ENCODE results near the gene TMEM154. TPM values are rescaled to one million over a fixed set of nuclear protein-coding genes. Genes with fewer than 3 reads are reported as not detected.
A peak's percentile ranks its signal among the peaks of the same experiment; 100 is the strongest.
"Not testable (repeated sequence)": the region's sequence is repeated elsewhere in the genome, so short reads cannot be mapped to it uniquely, and the experiment has no call there.

The TMEM154 gene
- total and polyA plus RNA-seq, 11 donors: 0.27 to 8.0 (median 1.6) TPM

- WGBS, 4 donors: 84 to 87% (median 85%) methylated on average over 6 of the region's 6 CpGs
- no peak overlapping the region for H3K27ac ChIP-seq
- intact Hi-C loops (cut with DNase I): no loop called here
- H3K27me3 ChIP-seq: no peaks in the 10 kb centered on the region
- no peaks in the 10 kb centered on the region for H3K9me3 ChIP-seq
- ATAC-seq (no peak), DNase-seq (no peak)
- TF ChIP-seq, protein P1, sequence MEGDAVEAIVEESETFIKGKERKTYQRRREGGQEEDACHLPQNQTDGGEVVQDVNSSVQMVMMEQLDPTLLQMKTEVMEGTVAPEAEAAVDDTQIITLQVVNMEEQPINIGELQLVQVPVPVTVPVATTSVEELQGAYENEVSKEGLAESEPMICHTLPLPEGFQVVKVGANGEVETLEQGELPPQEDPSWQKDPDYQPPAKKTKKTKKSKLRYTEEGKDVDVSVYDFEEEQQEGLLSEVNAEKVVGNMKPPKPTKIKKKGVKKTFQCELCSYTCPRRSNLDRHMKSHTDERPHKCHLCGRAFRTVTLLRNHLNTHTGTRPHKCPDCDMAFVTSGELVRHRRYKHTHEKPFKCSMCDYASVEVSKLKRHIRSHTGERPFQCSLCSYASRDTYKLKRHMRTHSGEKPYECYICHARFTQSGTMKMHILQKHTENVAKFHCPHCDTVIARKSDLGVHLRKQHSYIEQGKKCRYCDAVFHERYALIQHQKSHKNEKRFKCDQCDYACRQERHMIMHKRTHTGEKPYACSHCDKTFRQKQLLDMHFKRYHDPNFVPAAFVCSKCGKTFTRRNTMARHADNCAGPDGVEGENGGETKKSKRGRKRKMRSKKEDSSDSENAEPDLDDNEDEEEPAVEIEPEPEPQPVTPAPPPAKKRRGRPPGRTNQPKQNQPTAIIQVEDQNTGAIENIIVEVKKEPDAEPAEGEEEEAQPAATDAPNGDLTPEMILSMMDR (IDR thresholded peaks at IDR 0.05): no peak
- no peak for TF ChIP-seq POLR2A (IDR thresholded peaks at IDR 0.05)
- peaks cover 0 to 18% (median 0%) of the 10 kb centered on the region in 12 donors for H3K4me1 ChIP-seq
- H3K4me3 ChIP-seq: no peak overlapping the region
- H3K36me3 ChIP-seq: no peaks in the 10 kb centered on the region
These were observed 12.9 kb downstream of the TMEM154 start for GRCh38 chr4:152666946-152667345.

GRCh38 chr4:152665691-152666395, 14.0 kb downstream of the TMEM154 start:
- Histone ChIP-seq H3K9me3 (no peaks in the 10 kb centered on the region), H3K4me1 (peaks cover 0 to 18% (median 0%) of the 10 kb centered on the region in 12 donors), H3K4me3 (no peak overlapping the region), H3K27me3 (no peaks in the 10 kb centered on the region), H3K36me3 (no peaks in the 10 kb centered on the region), H3K27ac (no peak overlapping the region)
- WGBS, 4 donors: 91 to 96% (median 95%) methylated on average over 7 of the region's 7 CpGs
- TF ChIP-seq, protein P1 (IDR thresholded peaks at IDR 0.05): no peak
- ATAC-seq (no peak), DNase-seq (no peak)
- intact Hi-C loops (cut with DNase I): no loop called here

DNA sequence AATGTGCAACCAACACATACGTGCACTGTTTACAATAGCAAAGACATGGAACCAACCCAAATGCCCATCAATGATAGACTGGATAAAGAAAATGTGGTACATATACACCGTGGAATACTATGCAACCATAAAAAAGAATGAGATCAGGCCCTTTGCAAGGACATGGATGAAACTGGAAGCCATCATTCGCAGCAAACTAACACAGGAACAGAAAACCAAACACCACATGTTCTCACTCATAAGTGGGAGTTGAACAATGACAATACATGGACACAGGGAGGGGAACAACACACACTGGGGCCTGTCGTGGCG, 15.8 kb downstream of the TMEM154 start:
- ATAC-seq; H3K4me3 ChIP-seq; DNase-seq; H3K36me3 ChIP-seq; H3K27me3 ChIP-seq; H3K9me3 ChIP-seq; intact Hi-C loops (cut with DNase I): not testable (repeated sequence)
- 63 to 92% (median 86%) methylated on average over 4 to 5 of the region's 5 CpGs for WGBS, 4 donors
- H3K27ac ChIP-seq: peak overlapping the region in 1 of 12 donors; percentile 78
- peaks cover 0 to 18% (median 0%) of the 10 kb centered on the region in 12 donors for H3K4me1 ChIP-seq

DNA sequence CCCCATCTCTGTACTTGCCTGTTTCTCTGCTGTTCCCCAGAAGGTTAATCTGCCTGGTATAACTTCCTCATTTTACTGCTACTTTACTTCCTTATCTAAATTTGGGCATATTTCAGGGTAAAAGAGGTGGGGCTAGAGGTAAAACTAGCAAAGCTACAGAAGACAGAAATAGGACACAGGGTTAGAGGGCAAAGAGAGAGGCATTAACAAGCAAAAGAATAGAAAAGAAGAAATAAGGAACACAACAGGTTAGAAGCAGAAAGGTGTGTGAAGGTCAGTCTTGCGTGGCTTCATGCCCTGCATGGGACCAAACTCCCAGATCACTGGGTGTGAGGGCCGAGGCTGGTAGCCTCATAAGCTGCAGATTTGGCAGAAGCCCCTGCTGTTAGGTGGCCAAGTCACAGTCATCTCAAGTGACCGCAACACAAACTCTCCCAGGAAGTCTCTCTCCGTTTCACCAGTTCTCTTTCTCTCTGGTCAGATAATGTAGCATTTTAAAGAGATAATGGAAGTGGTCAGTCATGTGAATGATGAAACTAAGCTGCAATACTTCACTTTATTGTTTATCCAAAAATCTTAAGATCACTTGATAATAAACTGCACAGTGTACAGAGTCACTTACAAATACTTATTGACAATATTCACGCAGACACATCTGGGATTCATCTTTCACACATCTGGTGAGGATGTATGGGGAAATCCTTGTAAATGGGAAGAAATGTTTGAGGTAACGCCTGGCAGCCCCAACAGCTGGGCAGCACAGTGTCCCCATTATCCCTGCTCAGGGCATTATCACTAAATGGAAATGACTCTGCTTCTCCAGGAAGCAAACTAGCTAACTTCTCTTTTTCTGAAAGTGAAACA, 16.4 kb downstream of the TMEM154 start:
- H3K9me3 ChIP-seq: peaks cover 0 to 13% (median 2%) of the 10 kb centered on the region in 12 donors
- intact Hi-C loops (cut with DNase I): no loop called here
- peak overlapping the region in 2 of 12 donors; percentile 3 to 78 for H3K27ac ChIP-seq
- DNase-seq (no peak), ATAC-seq (peak in 1 of 4 donors; percentile 28)
- TF ChIP-seq POLR2A (IDR thresholded peaks at IDR 0.05): no peak
- TF ChIP-seq, protein P1 (IDR thresholded peaks at IDR 0.05): no peak
- no peaks in the 10 kb centered on the region for H3K36me3 ChIP-seq
- 77 to 86% (median 77%) methylated on average over 6 of the region's 6 CpGs for WGBS, 4 donors
- H3K27me3 ChIP-seq: no peaks in the 10 kb centered on the region
- peaks cover 0 to 18% (median 0%) of the 10 kb centered on the region in 12 donors for H3K4me1 ChIP-seq
- no peak overlapping the region for H3K4me3 ChIP-seq
